ENCODE data around the gene PHF21B. TPM values are rescaled to one million over a fixed set of nuclear protein-coding genes. Genes with fewer than 3 reads are reported as not detected.
"Not testable (repeated sequence)": the region's sequence is repeated elsewhere in the genome, so short reads cannot be mapped to it uniquely, and the experiment has no call there.

Gene PHF21B
- polyA plus RNA-seq, 1 donor (not counting 4 experiments of a cell fraction or from before 2014, with no cell fraction given) = not detected

DNA sequence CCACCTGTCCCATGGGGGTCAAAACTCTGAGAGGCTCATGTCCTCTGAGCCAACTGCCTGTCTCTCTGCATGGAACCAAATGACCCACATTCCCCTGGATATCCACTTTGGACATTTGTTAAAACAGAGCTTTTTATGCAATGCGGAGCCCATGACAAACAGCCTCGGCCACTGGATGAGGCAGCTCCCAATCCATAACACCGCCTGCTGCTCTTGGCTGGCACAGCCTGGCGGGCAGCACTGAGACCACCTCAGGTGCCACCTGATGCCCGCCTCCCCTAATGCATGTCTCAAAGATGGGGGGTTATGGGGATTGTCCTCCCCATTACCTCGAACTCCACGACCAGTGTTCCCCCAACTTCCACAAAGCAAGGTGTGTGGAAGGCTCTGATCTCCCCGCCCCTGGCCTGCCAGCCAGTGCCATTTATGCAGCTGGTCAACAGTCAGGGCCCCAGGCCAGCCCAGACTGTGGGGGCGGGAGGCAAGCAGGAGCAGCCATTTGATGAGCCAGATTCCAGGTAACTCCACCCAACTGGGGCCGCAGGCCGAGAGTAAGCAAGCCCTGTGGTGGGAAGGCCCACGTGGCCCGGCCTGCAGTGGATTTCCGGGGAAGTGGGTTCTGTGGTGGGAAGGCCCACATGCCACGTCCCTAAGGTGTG is 84.2 kb downstream of the PHF21B start:
- DNase-seq (ENCODE audit: low read depth, low spot score) = no peak
- no peaks in the 10 kb centered on the region for H3K79me2 ChIP-seq (ENCODE audit: control insufficient read depth, insufficient read depth, low read length)
- no peak overlapping the region for H3K4me3 ChIP-seq (ENCODE audit: control insufficient read depth in 2 of 3, extremely low read depth in 1 of 3, insufficient read depth in 2 of 3, low read depth in 1 of 3, low read length in 3 of 3)
- H3K36me3 ChIP-seq (ENCODE audit: control insufficient read depth in 2 of 2, extremely low read depth in 1 of 2, insufficient read depth in 2 of 2, low read length in 2 of 2) = no peaks in the 10 kb centered on the region
- FAIRE-seq = no peak
- no peaks in the 10 kb centered on the region for H3K9me1 ChIP-seq (ENCODE audit: control insufficient read depth, extremely low read depth, insufficient read depth, low read length)
- no peak overlapping the region for H2AFZ ChIP-seq (ENCODE audit: control insufficient read depth, low read length)
- no peaks in the 10 kb centered on the region for H3K4me1 ChIP-seq (ENCODE audit: control insufficient read depth, extremely low read depth, insufficient read depth, low read length)
- H3K9ac ChIP-seq (ENCODE audit: control insufficient read depth, extremely low read depth, insufficient read depth, low read length) = no peak overlapping the region
- no peak overlapping the region for H3K27ac ChIP-seq (ENCODE audit: control insufficient read depth, insufficient read depth, low read length)
- no peak overlapping the region for H3K4me2 ChIP-seq (ENCODE audit: control insufficient read depth, extremely low read depth, insufficient read depth, low read depth, low read length)
- no peak for TF ChIP-seq EZH2 (IDR thresholded peaks at IDR 0.05; ENCODE audit: low read length)
- H4K20me1 ChIP-seq (ENCODE audit: control insufficient read depth, extremely low read depth, insufficient read depth, low read length) = no peaks in the 10 kb centered on the region
- H3K27me3 ChIP-seq (ENCODE audit: control insufficient read depth, extremely low read depth, insufficient read depth, low read length) = peaks cover 13% of the 10 kb centered on the region
- dilution Hi-C loops (cut with MboI; ENCODE audit: extremely low pct_ligation_motif_present, low sequenced_read_pairs) = no loop called here
- H3K9me3 ChIP-seq (ENCODE audit: control insufficient read depth, low read depth, low read length) = no peaks in the 10 kb centered on the region

DNA sequence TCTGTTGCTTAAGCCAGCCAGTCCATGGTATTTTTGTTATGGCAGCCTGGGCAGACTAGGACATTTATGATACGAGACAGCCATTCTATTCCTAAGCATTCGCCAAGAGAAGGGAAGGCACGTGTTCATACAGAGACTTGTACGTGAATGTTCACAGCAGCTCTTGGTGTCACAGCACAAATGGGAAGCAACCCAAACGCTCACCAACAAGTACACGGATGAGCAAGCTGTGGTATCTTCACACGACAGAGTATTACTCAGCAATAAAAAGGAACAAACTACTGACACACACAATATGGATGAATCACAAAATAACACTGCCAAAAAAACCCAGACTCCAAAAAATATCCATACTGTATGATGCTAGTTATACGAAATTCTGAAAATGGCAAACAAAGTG is 85.1 kb downstream of the PHF21B start:
- Histone ChIP-seq H2AFZ (ENCODE audit: control insufficient read depth, low read length) (no peak overlapping the region), H3K9me3 (ENCODE audit: control insufficient read depth, low read depth, low read length) (no peaks in the 10 kb centered on the region), H3K27ac (ENCODE audit: control insufficient read depth, insufficient read depth, low read length) (no peak overlapping the region), H3K4me3 (ENCODE audit: control insufficient read depth in 2 of 3, extremely low read depth in 1 of 3, insufficient read depth in 2 of 3, low read depth in 1 of 3, low read length in 3 of 3) (no peak overlapping the region), H3K79me2 (ENCODE audit: control insufficient read depth, insufficient read depth, low read length) (no peaks in the 10 kb centered on the region), H3K4me1 (ENCODE audit: control insufficient read depth, extremely low read depth, insufficient read depth, low read length) (no peaks in the 10 kb centered on the region), H3K4me2 (ENCODE audit: control insufficient read depth, extremely low read depth, insufficient read depth, low read depth, low read length) (no peak overlapping the region), H3K9ac (ENCODE audit: control insufficient read depth, extremely low read depth, insufficient read depth, low read length) (no peak overlapping the region), H4K20me1 (ENCODE audit: control insufficient read depth, extremely low read depth, insufficient read depth, low read length) (no peaks in the 10 kb centered on the region), H3K9me1 (ENCODE audit: control insufficient read depth, extremely low read depth, insufficient read depth, low read length) (no peaks in the 10 kb centered on the region), H3K27me3 (ENCODE audit: control insufficient read depth, extremely low read depth, insufficient read depth, low read length) (peaks cover 10% of the 10 kb centered on the region), H3K36me3 (ENCODE audit: control insufficient read depth in 2 of 2, extremely low read depth in 1 of 2, insufficient read depth in 2 of 2, low read length in 2 of 2) (no peaks in the 10 kb centered on the region)
- FAIRE-seq (no peak), DNase-seq (ENCODE audit: low read depth, low spot score) (no peak)
- no peak for TF ChIP-seq EZH2 (IDR thresholded peaks at IDR 0.05; ENCODE audit: low read length)
- dilution Hi-C loops (cut with MboI; ENCODE audit: extremely low pct_ligation_motif_present, low sequenced_read_pairs) = no loop called here

DNA sequence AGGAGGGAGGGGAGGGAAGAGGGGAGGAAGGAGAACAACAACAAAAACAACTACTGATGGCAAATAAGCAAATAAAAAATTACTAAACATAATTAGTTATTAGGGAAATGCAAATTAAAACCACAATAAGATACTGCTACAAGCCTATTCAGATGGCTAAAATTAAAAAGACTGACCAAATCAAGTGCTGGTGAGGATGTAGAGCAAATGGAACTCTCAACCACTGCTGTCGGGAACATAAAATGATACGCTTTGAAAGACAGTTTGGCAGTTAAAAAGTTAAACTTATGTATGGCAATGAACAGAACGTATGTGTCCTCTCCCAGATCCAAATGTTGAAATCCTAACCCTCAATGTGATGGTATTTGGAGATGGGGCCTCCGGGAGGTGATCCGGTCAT is 85.7 kb downstream of the PHF21B start:
- no peak overlapping the region for H3K4me2 ChIP-seq (ENCODE audit: control insufficient read depth, extremely low read depth, insufficient read depth, low read depth, low read length)
- H3K36me3 ChIP-seq (ENCODE audit: control insufficient read depth in 2 of 2, extremely low read depth in 1 of 2, insufficient read depth in 2 of 2, low read length in 2 of 2) = no peaks in the 10 kb centered on the region
- H4K20me1 ChIP-seq (ENCODE audit: control insufficient read depth, extremely low read depth, insufficient read depth, low read length) = no peaks in the 10 kb centered on the region
- dilution Hi-C loops (cut with MboI; ENCODE audit: extremely low pct_ligation_motif_present, low sequenced_read_pairs) = no loop called here
- no peak for FAIRE-seq
- no peak for TF ChIP-seq EZH2 (IDR thresholded peaks at IDR 0.05; ENCODE audit: low read length)
- TF ChIP-seq, protein P1, sequence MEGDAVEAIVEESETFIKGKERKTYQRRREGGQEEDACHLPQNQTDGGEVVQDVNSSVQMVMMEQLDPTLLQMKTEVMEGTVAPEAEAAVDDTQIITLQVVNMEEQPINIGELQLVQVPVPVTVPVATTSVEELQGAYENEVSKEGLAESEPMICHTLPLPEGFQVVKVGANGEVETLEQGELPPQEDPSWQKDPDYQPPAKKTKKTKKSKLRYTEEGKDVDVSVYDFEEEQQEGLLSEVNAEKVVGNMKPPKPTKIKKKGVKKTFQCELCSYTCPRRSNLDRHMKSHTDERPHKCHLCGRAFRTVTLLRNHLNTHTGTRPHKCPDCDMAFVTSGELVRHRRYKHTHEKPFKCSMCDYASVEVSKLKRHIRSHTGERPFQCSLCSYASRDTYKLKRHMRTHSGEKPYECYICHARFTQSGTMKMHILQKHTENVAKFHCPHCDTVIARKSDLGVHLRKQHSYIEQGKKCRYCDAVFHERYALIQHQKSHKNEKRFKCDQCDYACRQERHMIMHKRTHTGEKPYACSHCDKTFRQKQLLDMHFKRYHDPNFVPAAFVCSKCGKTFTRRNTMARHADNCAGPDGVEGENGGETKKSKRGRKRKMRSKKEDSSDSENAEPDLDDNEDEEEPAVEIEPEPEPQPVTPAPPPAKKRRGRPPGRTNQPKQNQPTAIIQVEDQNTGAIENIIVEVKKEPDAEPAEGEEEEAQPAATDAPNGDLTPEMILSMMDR (optimal IDR thresholded peaks at IDR 0.05 in 1 of 3, IDR thresholded peaks at IDR 0.05 in 1 of 3, conservative IDR thresholded peaks at IDR 0.05 in 1 of 3; ENCODE audit: extremely low read depth in 1 of 3, insufficient read depth in 2 of 3, low read length in 3 of 3) = no peak
- H3K4me1 ChIP-seq (ENCODE audit: control insufficient read depth, extremely low read depth, insufficient read depth, low read length) = no peaks in the 10 kb centered on the region
- H3K27me3 ChIP-seq (ENCODE audit: control insufficient read depth, extremely low read depth, insufficient read depth, low read length) = peaks cover 10% of the 10 kb centered on the region
- H3K4me3 ChIP-seq (ENCODE audit: control insufficient read depth in 2 of 3, extremely low read depth in 1 of 3, insufficient read depth in 2 of 3, low read depth in 1 of 3, low read length in 3 of 3) = no peak overlapping the region
- no peaks in the 10 kb centered on the region for H3K9me1 ChIP-seq (ENCODE audit: control insufficient read depth, extremely low read depth, insufficient read depth, low read length)
- no peak overlapping the region for H3K9ac ChIP-seq (ENCODE audit: control insufficient read depth, extremely low read depth, insufficient read depth, low read length)
- DNase-seq (ENCODE audit: low read depth, low spot score) = no peak
- H3K79me2 ChIP-seq (ENCODE audit: control insufficient read depth, insufficient read depth, low read length) = no peaks in the 10 kb centered on the region
- H3K9me3 ChIP-seq (ENCODE audit: control insufficient read depth, low read depth, low read length) = no peaks in the 10 kb centered on the region
- H2AFZ ChIP-seq (ENCODE audit: control insufficient read depth, low read length) = no peak overlapping the region
- no peak overlapping the region for H3K27ac ChIP-seq (ENCODE audit: control insufficient read depth, insufficient read depth, low read length)

DNA sequence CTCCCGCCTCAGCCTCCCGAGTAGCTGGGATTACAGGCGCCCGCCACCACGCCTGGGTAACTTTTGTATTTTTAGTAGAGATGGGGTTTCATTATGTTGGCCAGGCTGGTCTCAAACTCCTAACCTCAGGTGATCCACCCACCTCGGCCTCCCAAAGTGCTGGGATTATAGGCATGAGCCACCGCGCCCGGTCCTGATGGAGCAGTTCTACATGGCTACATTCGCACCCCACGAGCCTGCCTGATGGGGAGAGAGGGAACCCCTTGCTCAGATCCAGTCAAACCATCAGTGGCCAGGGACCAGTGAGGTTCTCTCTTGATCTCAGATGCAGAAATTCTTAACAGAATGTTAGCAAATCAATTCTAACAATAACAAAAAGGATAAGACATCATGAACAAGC is 88.0 kb downstream of the PHF21B start:
- H3K4me1 ChIP-seq (ENCODE audit: control insufficient read depth, extremely low read depth, insufficient read depth, low read length); H3K4me2 ChIP-seq (ENCODE audit: control insufficient read depth, extremely low read depth, insufficient read depth, low read depth, low read length); dilution Hi-C loops (cut with MboI; ENCODE audit: extremely low pct_ligation_motif_present, low sequenced_read_pairs); H3K27ac ChIP-seq (ENCODE audit: control insufficient read depth, insufficient read depth, low read length); H2AFZ ChIP-seq (ENCODE audit: control insufficient read depth, low read length); H3K9me3 ChIP-seq (ENCODE audit: control insufficient read depth, low read depth, low read length); H3K79me2 ChIP-seq (ENCODE audit: control insufficient read depth, insufficient read depth, low read length); H4K20me1 ChIP-seq (ENCODE audit: control insufficient read depth, extremely low read depth, insufficient read depth, low read length); DNase-seq (ENCODE audit: low read depth, low spot score); H3K4me3 ChIP-seq (ENCODE audit: control insufficient read depth in 2 of 3, extremely low read depth in 1 of 3, insufficient read depth in 2 of 3, low read depth in 1 of 3, low read length in 3 of 3); H3K27me3 ChIP-seq (ENCODE audit: control insufficient read depth, extremely low read depth, insufficient read depth, low read length); FAIRE-seq; H3K9ac ChIP-seq (ENCODE audit: control insufficient read depth, extremely low read depth, insufficient read depth, low read length); H3K9me1 ChIP-seq (ENCODE audit: control insufficient read depth, extremely low read depth, insufficient read depth, low read length); H3K36me3 ChIP-seq (ENCODE audit: control insufficient read depth in 2 of 2, extremely low read depth in 1 of 2, insufficient read depth in 2 of 2, low read length in 2 of 2): not testable (repeated sequence)

Measured in keratinocyte (primary cell).